ENCODE results near the gene UBE2E2.

UBE2E2 gene

DNA sequence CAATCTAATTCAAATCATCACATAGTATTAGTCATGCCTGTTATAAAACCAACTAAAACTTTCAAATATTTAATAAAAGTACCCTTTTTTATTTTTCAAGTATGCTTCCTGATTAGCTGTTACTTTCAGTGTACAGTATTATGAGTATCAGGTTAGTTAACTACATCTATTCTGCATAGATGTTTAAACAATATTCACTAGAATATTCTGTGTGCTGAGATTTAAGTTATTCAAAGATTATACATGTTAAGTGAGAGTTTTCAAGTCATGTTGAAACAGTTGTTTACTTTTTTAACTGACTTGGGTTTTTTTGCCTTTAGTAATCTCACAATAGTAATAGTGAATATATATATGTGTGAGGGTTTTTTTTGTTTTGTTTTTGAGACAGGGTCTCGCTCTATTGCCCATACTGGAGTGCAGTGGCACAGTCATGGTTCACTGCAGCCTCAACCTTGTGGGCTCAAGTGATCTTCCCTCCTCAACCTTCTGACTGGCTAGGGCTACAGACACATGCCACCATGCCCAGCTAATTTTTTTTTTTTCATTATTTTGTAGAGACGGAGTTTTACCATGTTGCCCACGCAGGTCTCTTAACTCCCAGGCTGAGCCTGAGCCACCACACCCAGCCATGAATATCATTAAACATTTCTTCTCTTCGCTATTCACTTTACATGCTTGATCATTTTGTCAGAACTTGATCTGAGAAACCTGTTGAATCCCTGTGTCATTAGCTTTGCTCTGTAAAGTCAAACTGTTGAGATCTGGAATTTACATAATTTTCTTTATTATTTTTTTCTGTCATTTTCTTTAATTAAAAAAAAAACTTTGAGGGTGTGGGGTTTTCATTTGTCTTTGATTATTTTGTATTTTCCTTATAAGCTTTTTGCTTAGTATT lies 316.4 kb downstream of the UBE2E2 start:
- Mint-ChIP-seq H3K27me3 (no peaks in the 10 kb centered on the region), H3K27ac (peak overlapping the region; percentile 36), H3K4me1 (peaks cover 30% of the 10 kb centered on the region), H3K9me3 (no peaks in the 10 kb centered on the region), H3K36me3 (peaks cover 11% of the 10 kb centered on the region), H3K4me3 (peak overlapping the region; percentile 2)
- ATAC-seq: peak; percentile 85

- Mint-ChIP-seq H3K27me3 (no peaks in the 10 kb centered on the region), H3K27ac (no peak overlapping the region), H3K9me3 (no peaks in the 10 kb centered on the region), H3K4me3 (no peak overlapping the region), H3K4me1 (peaks cover 37% of the 10 kb centered on the region), H3K36me3 (peaks cover 15% of the 10 kb centered on the region)
- no peak for ATAC-seq
Measured at GRCh38 chr3:23527326-23527725, 324.2 kb downstream of the UBE2E2 start.

- no peak overlapping the region for H3K4me3 Mint-ChIP-seq
- H3K27me3 Mint-ChIP-seq: no peaks in the 10 kb centered on the region
- peaks cover 22% of the 10 kb centered on the region for H3K4me1 Mint-ChIP-seq
- ATAC-seq: no peak
- H3K36me3 Mint-ChIP-seq: peaks cover 37% of the 10 kb centered on the region
- no peaks in the 10 kb centered on the region for H3K9me3 Mint-ChIP-seq
- H3K27ac Mint-ChIP-seq: no peak overlapping the region
Measured at GRCh38 chr3:23533596-23533995, 330.5 kb downstream of the UBE2E2 start.

- Mint-ChIP-seq H3K36me3 (peaks cover 37% of the 10 kb centered on the region), H3K27me3 (no peaks in the 10 kb centered on the region), H3K4me1 (peaks cover 18% of the 10 kb centered on the region), H3K27ac (no peak overlapping the region), H3K4me3 (no peak overlapping the region), H3K9me3 (no peaks in the 10 kb centered on the region)
- ATAC-seq: no peak
Measured at GRCh38 chr3:23533996-23534395, 330.9 kb downstream of the UBE2E2 start.

- H3K4me1 Mint-ChIP-seq: no peaks in the 10 kb centered on the region
- H3K27ac Mint-ChIP-seq: no peak overlapping the region
- peaks cover 26% of the 10 kb centered on the region for H3K36me3 Mint-ChIP-seq
- H3K9me3 Mint-ChIP-seq: no peaks in the 10 kb centered on the region
- no peak for ATAC-seq
- H3K27me3 Mint-ChIP-seq: no peaks in the 10 kb centered on the region
- no peak overlapping the region for H3K4me3 Mint-ChIP-seq
Measured at GRCh38 chr3:23537101-23537551, 334.0 kb downstream of the UBE2E2 start.

DNA sequence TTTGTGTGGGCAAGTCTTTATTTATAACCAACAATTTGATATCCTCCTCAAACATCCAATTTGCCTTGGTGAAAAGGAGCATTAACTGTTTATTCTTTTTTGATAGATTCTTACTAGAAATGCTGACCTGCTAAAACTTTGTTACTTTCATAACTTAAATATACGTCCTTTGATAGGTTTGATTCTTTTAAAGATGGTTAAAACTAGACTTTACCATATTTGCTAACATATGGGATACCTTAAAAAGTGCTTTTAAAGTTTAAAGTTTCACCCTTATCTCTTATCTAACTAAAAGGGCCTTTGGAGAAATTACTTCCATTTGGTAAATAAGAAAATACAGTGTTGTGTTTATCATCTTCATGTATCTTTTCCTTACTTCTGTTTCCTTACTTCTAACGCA lies 336.1 kb downstream of the UBE2E2 start:
- no peaks in the 10 kb centered on the region for H3K4me1 Mint-ChIP-seq
- H3K27ac Mint-ChIP-seq: no peak overlapping the region
- H3K36me3 Mint-ChIP-seq: peaks cover 29% of the 10 kb centered on the region
- H3K27me3 Mint-ChIP-seq: no peaks in the 10 kb centered on the region
- no peak overlapping the region for H3K4me3 Mint-ChIP-seq
- no peak for ATAC-seq
- no peaks in the 10 kb centered on the region for H3K9me3 Mint-ChIP-seq

DNA sequence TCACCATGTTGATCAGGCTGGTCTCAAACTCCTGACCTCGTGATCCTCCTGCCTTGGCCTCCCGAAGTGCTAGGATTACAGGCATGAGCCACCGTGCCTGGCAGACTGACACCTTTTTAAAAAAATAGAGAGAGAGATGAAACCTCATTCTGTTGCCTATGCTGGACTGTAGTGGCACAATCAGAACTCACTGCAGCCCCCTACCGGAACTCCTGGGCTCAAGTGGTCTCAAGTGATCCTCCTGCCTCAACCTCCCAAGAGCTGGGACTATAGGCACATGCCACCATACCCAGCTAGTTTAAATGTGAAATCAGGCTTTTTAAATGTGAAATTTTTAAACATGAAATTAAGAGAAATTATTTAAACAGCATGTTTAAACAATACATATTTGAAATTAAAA lies 337.5 kb downstream of the UBE2E2 start:
- no peak overlapping the region for H3K4me3 Mint-ChIP-seq
- H3K9me3 Mint-ChIP-seq: peaks cover 2% of the 10 kb centered on the region
- H3K4me1 Mint-ChIP-seq: no peaks in the 10 kb centered on the region
- ATAC-seq: no peak
- peaks cover 22% of the 10 kb centered on the region for H3K36me3 Mint-ChIP-seq
- no peaks in the 10 kb centered on the region for H3K27me3 Mint-ChIP-seq
- no peak overlapping the region for H3K27ac Mint-ChIP-seq

DNA sequence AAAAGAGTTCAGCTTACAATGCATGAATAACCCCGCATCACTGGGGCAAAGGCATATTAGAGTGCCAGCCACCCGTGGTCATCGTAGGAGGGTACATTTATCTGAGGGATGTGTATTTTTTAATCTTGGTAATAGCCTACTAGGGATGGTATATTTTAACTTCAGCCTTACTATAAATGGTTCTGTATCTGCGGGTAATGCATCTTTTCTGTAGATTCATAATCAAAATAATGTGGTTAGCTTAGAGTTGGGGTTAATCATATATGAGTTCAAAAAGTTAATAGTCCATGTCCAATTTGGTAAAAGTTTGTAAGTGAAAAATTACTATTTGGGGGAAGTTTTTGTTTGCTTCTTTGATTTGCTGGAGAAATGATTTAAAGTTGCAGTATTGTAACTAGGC lies 339.0 kb downstream of the UBE2E2 start:
- Mint-ChIP-seq H3K9me3 (peaks cover 3% of the 10 kb centered on the region), H3K36me3 (peaks cover 16% of the 10 kb centered on the region), H3K27me3 (no peaks in the 10 kb centered on the region), H3K4me3 (no peak overlapping the region), H3K4me1 (no peaks in the 10 kb centered on the region), H3K27ac (no peak overlapping the region)
- ATAC-seq: no peak

DNA sequence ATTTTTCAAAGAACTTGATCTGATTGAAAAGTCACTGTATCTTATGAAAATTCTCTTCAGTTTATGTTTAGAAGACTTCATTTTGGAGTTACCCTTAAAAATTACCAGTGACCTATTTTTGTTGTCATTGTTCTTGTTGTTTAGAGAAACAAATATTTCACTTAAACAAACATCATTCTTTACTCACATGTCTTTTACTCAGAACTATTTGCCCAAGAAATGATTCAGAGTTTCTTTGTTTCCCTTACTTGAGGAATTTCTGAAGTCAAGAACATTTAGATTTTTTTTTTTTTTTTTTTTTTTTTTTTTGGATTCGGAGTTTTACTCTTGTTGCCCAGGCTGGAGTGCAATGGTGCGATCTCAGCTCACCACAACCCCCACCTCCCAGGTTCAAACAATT lies 343.1 kb downstream of the UBE2E2 start:
- Mint-ChIP-seq H3K27ac (no peak overlapping the region), H3K27me3 (no peaks in the 10 kb centered on the region), H3K4me1 (peaks cover 23% of the 10 kb centered on the region), H3K36me3 (peaks cover 20% of the 10 kb centered on the region), H3K9me3 (peaks cover 3% of the 10 kb centered on the region), H3K4me3 (no peak overlapping the region)
- no peak for ATAC-seq

GRCh38 chr3:23547905-23548650 lies 345.0 kb downstream of the UBE2E2 start:
- peaks cover 29% of the 10 kb centered on the region for H3K4me1 Mint-ChIP-seq
- no peak for ATAC-seq
- peaks cover 3% of the 10 kb centered on the region for H3K9me3 Mint-ChIP-seq
- H3K36me3 Mint-ChIP-seq: peaks cover 15% of the 10 kb centered on the region
- H3K4me3 Mint-ChIP-seq: no peak overlapping the region
- H3K27ac Mint-ChIP-seq: peak overlapping the region; percentile 33
- H3K27me3 Mint-ChIP-seq: no peaks in the 10 kb centered on the region

GRCh38 chr3:23548706-23549105 lies 345.6 kb downstream of the UBE2E2 start:
- H3K27me3 Mint-ChIP-seq: no peaks in the 10 kb centered on the region
- no peak for ATAC-seq
- no peak overlapping the region for H3K4me3 Mint-ChIP-seq
- peaks cover 15% of the 10 kb centered on the region for H3K36me3 Mint-ChIP-seq
- H3K4me1 Mint-ChIP-seq: peaks cover 29% of the 10 kb centered on the region
- peaks cover 3% of the 10 kb centered on the region for H3K9me3 Mint-ChIP-seq
- peak overlapping the region; percentile 33 for H3K27ac Mint-ChIP-seq

GRCh38 chr3:23549148-23549910 lies 346.2 kb downstream of the UBE2E2 start:
- Mint-ChIP-seq H3K27me3 (no peaks in the 10 kb centered on the region), H3K27ac (no peak overlapping the region), H3K4me1 (peaks cover 29% of the 10 kb centered on the region), H3K4me3 (no peak overlapping the region), H3K36me3 (peaks cover 10% of the 10 kb centered on the region), H3K9me3 (peaks cover 3% of the 10 kb centered on the region)
- ATAC-seq: no peak

GRCh38 chr3:23550402-23550801 lies 347.3 kb downstream of the UBE2E2 start:
- H3K36me3 Mint-ChIP-seq: peaks cover 7% of the 10 kb centered on the region
- no peaks in the 10 kb centered on the region for H3K27me3 Mint-ChIP-seq
- H3K4me1 Mint-ChIP-seq: peaks cover 29% of the 10 kb centered on the region
- peak overlapping the region; percentile 25 for H3K27ac Mint-ChIP-seq
- H3K9me3 Mint-ChIP-seq: peaks cover 3% of the 10 kb centered on the region
- ATAC-seq: no peak
- no peak overlapping the region for H3K4me3 Mint-ChIP-seq

DNA sequence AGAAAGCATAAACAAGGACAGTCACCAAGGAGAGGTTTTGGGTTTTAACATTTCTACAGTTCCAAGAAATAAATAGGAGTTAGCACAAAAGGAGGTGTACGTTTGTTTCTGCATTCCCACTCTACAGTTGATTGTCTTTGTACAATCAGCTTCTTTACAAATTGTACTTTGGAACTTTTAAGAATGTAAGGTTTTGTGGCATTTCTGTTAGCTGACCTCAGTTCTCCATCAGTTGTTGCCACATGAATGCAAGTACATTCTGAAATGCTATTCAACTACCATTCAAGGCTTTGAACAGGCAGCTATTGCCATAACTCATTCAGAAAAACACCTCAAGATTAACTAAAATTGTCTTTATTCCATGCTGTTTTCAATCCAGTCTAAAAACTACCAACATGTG lies 349.4 kb downstream of the UBE2E2 start:
- H3K36me3 Mint-ChIP-seq: peaks cover 22% of the 10 kb centered on the region
- no peaks in the 10 kb centered on the region for H3K27me3 Mint-ChIP-seq
- H3K4me1 Mint-ChIP-seq: peaks cover 29% of the 10 kb centered on the region
- H3K9me3 Mint-ChIP-seq: no peaks in the 10 kb centered on the region
- no peak overlapping the region for H3K27ac Mint-ChIP-seq
- no peak for ATAC-seq
- no peak overlapping the region for H3K4me3 Mint-ChIP-seq

DNA sequence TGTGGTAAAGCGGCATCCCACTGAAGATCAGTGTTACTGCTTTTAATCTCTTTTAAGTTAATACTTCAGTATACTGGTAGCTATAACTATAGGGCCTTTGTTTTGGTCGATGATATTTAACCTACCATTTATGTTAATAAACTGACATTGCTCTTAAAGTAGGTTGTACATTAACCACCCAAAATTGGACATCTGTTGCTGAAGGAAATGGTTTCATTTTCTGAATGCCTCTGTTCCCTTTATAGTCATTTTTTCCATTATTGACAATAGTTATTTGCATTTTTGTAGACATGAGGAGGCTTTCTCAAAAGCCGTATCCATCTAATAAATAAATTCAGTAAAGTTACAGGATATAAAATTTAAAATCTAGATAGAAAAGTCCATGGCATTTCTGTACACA lies 350.2 kb downstream of the UBE2E2 start:
- Mint-ChIP-seq H3K4me1 (peaks cover 20% of the 10 kb centered on the region), H3K27me3 (no peaks in the 10 kb centered on the region), H3K27ac (no peak overlapping the region), H3K9me3 (no peaks in the 10 kb centered on the region), H3K4me3 (no peak overlapping the region), H3K36me3 (peaks cover 27% of the 10 kb centered on the region)
- no peak for ATAC-seq
